COLO668 (cell line): Measurements from ENCODE around the gene PKP4.

ENCODE experiments used
- DNase-seq: peaks from one replicate; lab custom pipeline; 2025; ENCODE audit not compliant: unreplicated experiment; lab: John Stamatoyannopoulos, UW

PKP4 gene

GRCh38 chr2:158580760-158581159 is 124.0 kb downstream of the PKP4 start:
- DNase-seq = peak; percentile 77

GRCh38 chr2:158582670-158583069 is 125.9 kb downstream of the PKP4 start:
- no peak for DNase-seq

DNA sequence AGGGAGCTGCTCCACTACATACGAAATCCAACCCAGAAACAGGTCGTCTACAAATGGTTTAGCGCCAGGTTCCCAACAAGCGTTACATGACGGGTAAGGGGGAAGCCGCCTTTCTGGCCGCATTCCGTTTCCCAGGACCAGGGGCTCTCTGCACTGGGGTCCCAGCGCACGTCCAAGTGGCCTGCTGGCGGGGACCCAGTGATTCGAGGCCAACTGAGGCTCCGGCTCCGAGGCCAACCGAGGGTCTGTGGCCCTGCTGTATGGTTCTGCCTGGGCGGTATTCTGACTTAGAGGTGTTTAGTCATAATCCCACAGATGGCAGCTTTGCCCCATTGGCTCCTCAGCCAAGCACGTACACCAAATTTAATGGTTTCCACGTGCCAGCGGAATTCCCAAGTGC is 127.2 kb downstream of the PKP4 start:
- DNase-seq = no peak

GRCh38 chr2:158586491-158586890 is 129.7 kb downstream of the PKP4 start:
- DNase-seq = no peak

DNA sequence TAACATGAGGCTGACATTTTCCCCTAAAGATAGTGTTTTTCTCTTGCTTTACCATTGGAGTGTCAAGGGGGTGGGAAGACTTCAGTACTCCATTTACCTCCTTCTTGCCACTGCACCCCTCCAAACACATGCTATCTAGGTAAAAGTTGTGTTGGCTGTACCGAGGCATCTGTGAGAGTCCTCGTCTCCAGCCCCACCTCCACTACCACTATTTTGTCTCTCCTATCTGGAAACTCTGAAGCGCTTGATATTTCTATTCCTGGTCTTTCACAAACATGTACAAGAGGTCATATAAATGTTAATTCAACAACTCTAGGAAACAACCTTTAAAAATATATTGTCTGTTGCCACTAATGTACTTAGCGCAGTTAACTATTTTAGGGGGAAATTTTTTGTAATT is 132.6 kb downstream of the PKP4 start:
- no peak for DNase-seq

GRCh38 chr2:158598862-158599517 is 142.2 kb downstream of the PKP4 start:
- peak; percentile 59 for DNase-seq

DNA sequence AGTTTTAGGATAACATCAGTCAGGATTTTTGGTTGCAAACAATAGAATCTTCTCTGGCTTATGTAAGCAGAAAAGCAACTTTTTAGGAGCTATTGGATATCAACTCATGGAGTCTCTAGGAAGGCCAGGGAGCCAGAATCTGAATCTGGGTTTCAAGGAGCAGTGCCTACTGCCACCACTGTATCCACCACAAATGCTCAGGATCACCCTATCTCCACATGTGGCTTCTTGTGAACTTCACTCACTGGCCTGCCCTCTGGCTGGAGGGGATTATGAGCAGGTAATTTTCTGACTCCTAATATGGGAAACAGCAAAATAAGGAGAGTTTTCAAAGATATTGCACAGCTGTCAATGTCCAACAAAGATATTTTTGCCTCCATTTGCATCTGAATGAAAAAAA is 142.9 kb downstream of the PKP4 start:
- no peak for DNase-seq

- DNase-seq = no peak
Observed at GRCh38 chr2:158600155-158600802, 143.5 kb downstream of the PKP4 start.

DNA sequence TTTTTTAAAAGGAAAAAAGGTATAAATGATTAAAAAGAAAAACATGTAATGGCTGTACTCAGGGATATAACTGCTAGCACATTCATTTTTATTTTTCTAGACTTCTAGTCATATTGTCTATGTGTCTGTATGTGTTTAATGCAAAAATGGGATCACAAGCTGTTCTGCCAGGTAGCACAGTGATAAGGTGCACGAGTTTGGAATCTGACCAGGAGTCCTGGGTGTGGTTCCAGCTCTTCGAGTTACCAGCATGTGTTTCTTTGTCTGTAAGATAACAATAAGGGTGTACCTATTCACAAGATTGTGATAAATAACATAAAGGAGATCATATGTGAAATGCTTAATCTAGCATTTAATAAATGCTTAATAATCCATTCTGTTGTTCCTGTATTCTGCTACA is 145.3 kb downstream of the PKP4 start:
- DNase-seq = no peak

GRCh38 chr2:158603205-158603604 is 146.5 kb downstream of the PKP4 start:
- DNase-seq = no peak

DNA sequence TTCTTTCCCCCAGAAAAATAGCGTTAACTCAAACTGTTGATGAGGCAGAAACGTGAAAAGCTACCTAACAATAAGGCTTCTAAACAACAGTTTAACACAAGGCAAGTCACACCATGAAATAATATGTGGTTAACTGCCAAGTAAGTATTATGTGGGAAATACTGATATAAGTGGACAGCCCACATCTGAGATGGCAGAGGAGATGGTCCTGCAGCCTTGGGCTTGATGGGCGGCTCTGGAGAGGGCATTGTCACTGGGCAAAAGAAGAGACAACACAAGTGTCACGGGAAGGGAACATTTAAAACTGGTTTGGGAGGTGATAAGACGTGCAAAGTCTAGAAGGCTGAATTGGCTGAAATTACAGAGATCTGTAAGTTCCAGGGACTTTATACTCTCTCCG is 147.2 kb downstream of the PKP4 start:
- no peak for DNase-seq

- no peak for DNase-seq
Observed at GRCh38 chr2:158610059-158610458, 153.3 kb downstream of the PKP4 start.

DNA sequence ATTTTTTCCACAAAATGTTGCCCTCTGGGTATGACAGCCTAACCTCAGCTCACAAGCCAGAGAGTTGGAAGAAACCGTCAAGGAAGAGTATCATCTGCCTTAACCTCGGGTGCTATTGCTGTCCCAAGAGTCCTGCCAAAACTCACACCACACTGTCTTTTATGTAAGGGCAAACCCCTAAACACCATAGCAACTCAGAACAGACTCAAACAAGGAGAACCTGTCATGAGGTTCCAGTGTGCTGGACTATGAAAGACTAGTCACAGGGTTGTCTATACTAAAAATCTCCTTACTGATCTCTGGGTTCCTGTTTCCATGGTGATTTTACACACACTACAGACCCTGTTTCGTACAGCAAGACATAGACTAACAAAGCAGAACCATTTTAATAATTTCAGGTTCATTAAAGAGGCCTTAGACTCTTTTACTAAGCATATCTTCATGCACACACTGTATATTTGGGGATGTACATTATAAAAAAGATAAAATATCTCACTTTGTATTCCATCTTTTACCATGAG is 159.8 kb downstream of the PKP4 start:
- no peak for DNase-seq

DNA sequence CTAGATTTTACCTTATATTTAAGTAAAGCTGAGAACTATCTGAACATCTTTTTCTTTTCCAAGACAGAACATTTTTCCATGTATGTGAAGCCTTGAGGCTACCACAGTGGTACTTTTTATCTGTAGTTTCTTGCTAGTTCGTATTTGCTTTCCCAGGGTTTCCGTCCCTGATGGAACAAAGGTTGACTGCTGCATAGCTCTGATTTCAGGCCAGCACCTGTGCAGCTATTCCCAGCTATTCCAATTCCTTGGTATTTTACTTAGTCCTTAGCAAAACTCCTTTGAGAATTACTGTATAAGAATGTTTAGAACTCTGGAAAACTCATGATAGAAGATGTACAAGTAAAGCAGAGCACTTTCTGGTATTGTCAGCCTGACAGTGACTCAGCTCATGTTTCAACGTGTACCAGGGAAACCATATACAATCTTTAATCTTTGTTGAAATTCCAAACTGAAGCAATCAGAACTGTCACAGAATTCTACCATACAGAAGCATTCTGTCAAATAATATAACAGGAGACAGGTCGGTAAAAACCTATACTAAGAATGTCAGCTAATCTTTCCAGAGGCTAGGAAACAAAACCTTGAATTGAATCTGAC is 162.2 kb downstream of the PKP4 start:
- no peak for DNase-seq

DNA sequence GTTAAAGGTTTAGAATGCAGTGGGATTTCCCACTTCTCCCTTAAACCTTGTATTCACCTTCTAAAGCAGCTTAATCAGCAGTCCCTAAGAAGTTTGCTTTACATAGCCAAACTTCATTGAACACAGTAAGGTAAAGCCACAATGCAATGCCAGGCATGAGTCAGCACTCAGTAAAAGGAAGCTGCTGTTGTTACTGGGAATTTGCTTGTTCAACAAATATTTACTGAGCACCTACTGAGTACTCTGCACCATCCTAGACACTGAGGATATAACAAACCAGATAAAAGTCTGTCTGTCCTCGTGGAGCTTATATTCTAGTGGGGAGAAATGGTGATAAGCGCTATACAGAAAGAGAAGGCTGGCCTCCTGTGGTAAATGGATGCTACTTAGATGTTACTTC is 162.7 kb downstream of the PKP4 start:
- no peak for DNase-seq

- no peak for DNase-seq
Observed at GRCh38 chr2:158620656-158621055, 163.9 kb downstream of the PKP4 start.

DNA sequence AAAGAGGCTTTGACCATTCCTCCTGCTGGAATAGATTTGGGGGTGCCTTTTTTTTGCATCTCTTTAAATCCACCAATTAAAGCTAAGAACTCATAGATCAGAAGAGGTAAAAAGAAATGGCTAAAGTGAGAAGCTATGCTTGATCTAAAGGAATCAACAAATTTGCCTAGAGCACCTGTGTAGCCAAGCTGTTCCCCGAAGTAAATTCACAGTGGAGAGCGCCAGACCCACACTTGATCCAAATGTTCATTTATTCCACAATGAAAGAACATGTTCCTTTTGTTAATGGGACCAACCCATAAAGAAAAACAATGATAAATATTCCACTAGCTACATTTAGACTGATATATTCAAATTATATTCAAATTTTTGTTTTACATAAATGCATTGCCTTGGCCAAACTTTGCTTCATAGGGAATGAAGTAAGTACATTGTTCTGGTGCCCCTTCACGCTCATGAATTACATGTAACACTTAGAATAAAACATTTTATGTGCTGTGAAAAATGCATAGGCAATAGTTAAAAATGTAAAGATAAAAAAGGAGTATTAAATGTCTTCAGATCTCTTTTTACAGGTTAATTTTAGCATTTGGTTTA is 167.4 kb downstream of the PKP4 start:
- DNase-seq = no peak

DNA sequence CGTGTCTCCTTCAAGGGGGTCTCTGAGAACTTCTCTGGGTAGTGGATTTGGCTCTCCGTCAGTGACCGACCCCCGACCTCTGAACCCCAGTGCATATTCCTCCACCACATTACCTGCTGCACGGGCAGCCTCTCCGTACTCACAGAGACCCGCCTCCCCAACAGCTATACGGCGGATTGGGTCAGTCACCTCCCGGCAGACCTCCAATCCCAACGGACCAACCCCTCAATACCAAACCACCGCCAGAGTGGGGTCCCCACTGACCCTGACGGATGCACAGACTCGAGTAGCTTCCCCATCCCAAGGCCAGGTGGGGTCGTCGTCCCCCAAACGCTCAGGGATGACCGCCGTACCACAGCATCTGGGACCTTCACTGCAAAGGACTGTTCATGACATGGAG is 168.2 kb downstream of the PKP4 start:
- DNase-seq = no peak

DNA sequence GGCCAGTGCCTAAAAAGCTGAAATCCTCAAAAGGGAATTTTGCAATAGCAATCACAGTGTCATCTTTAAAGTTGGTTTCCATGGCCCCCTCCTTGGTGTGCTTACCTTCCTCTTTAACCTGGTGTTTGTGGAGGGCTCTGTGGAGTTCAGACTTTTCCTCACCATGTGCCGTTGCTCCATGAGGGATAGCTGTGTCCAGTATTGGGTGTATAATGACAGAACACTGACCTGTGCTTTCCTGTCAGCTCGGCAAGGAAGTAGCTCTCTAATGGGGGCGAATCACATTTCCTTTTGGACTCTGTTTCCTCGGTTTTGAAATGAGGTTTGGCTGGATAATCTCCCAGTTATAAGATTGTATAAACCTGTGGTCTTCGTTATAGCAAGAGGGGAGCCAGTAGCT is 172.4 kb downstream of the PKP4 start:
- no peak for DNase-seq

DNA sequence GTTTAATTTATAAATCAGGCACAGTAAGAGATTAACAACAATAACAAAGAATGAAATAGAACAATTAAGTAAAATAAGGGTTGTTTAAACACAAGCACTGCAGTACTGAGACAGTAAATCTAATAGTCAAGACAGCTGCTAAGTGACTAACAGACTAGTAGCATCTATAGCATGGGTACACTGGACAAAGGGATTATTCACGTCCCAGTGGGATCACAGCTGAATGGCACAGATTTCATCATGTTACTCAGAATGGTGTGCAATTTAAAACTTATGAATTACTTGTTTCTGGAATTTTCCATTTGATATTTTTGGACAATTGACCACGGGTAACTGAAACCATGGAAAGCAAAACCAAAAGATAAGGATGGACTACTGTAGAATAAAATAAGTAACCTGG is 176.5 kb downstream of the PKP4 start:
- no peak for DNase-seq

- DNase-seq = no peak
Observed at GRCh38 chr2:158634627-158635026, 177.9 kb downstream of the PKP4 start.

GRCh38 chr2:158635961-158636601 is 179.3 kb downstream of the PKP4 start:
- DNase-seq = no peak
